Measurements from ENCODE around the gene TP53RK. TPM values are rescaled to one million over a fixed set of nuclear protein-coding genes. Genes with fewer than 3 reads are reported as not detected.

TP53RK gene
- total and polyA plus RNA-seq, 2 of the 4 experiments (the other 2 are of a cell fraction), result 8.7 to 10.6 TPM

GRCh38 chr20:46694484-46694883 is 5.2 kb upstream of the TP53RK start:
- no peak for TF ChIP-seq CHD1 (IDR thresholded peaks at IDR 0.05; ENCODE audit: low read depth, low read length)
- no peak for TF ChIP-seq POLR2A (IDR thresholded peaks at IDR 0.05; ENCODE audit: low read depth, low read length)
- TF ChIP-seq USF2 (IDR thresholded peaks at IDR 0.05; ENCODE audit: low read depth, low read length), result peak; percentile 75
- TF ChIP-seq RFX5 (IDR thresholded peaks at IDR 0.05; ENCODE audit: low read depth, low read length), result no peak
- TF ChIP-seq RAD21 (IDR thresholded peaks at IDR 0.05; ENCODE audit: low read length), result no peak
- H2AK5ac ChIP-seq (ENCODE audit: low read depth, low read length), result no peak overlapping the region
- H2AK9ac ChIP-seq (replicated peaks; ENCODE audit: low read depth, low read length, poor library complexity), result peak overlapping the region; percentile 56
- intact Hi-C loops (cut with micrococcal nuclease) (no loop called here), dilution Hi-C loops (cut with HindIII; ENCODE audit: low sequenced_read_pairs, unreplicated experiment) (no loop called here), in situ Hi-C loops (cut with MboI; ENCODE audit: low sequenced_read_pairs) (no loop called here)
- no peak for ATAC-seq (ENCODE audit: low read depth)
- H4K5ac ChIP-seq (ENCODE audit: low read depth, low read length), result no peak overlapping the region; the same call in 1 of the 2 replicates
- H3K9me1 ChIP-seq (ENCODE audit: insufficient read depth, low read length), result peaks cover 12% of the 10 kb centered on the region
- H2BK5ac ChIP-seq (ENCODE audit: low read depth, low read length, poor library complexity, severe bottlenecking), result no peak overlapping the region
- H3K56ac ChIP-seq (ENCODE audit: extremely low read depth, insufficient read depth, low read length), result no peak overlapping the region
- ChIA-PET POLR2A (ENCODE audit: unreplicated experiment) (interaction anchor here (0.5 to 0.8 kb wide), 2 partner anchors 9 to 431 kb away, joined by 3 to 6 read pairs; no protein-coding TSS in a partner anchor), CTCF (interaction anchor here (0.6 kb wide), 1 partner anchor 919 kb away, joined by 4 read pairs; no protein-coding TSS in a partner anchor)
- no peak overlapping the region for H2BK15ac ChIP-seq (ENCODE audit: low read depth, low read length)
- H4K20me1 ChIP-seq (ENCODE audit: insufficient read depth, low read length), result no peaks in the 10 kb centered on the region
- H3K9ac ChIP-seq (ENCODE audit: low read depth, low read length), result no peak overlapping the region
- H2BK20ac ChIP-seq (ENCODE audit: low read depth, low read length), result no peak overlapping the region
- peak overlapping the region in 1 of 2 experiments; percentile 67; a peak in 2 of 4 replicates for H4K8ac ChIP-seq (ENCODE audit: low read depth in 2 of 2, low read length in 2 of 2)
- DNase-seq, result peak; percentile 43
- H3K14ac ChIP-seq (replicated peaks; ENCODE audit: low read depth, low read length), result 0 out of 2 replicates have a peak overlapping the region, but pooled peaks have one; percentile 54
- no peak overlapping the region for H3K4me2 ChIP-seq (ENCODE audit: low read depth, low read length)
- no peak overlapping the region for H2BK120ac ChIP-seq (ENCODE audit: low read depth, low read length)
- no peaks in the 10 kb centered on the region for H3K36me3 ChIP-seq (ENCODE audit: control insufficient read depth, insufficient read depth, low read length)
- no peak overlapping the region for H2AFZ ChIP-seq (replicated peaks; ENCODE audit: low read length, poor library complexity)
- no peak overlapping the region for H3K4ac ChIP-seq (ENCODE audit: low read depth, low read length)
- no peak overlapping the region for H3K27ac ChIP-seq (ENCODE audit: insufficient read depth, low read length)
- H3K18ac ChIP-seq (ENCODE audit: low read depth, low read length), result no peak overlapping the region
- no peak overlapping the region for H4K91ac ChIP-seq (ENCODE audit: insufficient read depth, low read depth, low read length)
- H3K27me3 ChIP-seq (ENCODE audit: control insufficient read depth, insufficient read depth, low read length), result no peaks in the 10 kb centered on the region
- H3K79me1 ChIP-seq (ENCODE audit: low read depth in 1 of 2, low read length in 2 of 2), result no peaks in the 10 kb centered on the region
- no peak overlapping the region for H3K23ac ChIP-seq (ENCODE audit: low read depth, low read length)
- no peaks in the 10 kb centered on the region for H3K9me3 ChIP-seq (ENCODE audit: control insufficient read depth, insufficient read depth, low read length)
- WGBS, 2 experiments (ENCODE audit: extremely low coverage in 2 of 2, insufficient read length in 1 of 2), result 50% methylated on average over 2 of the region's 2 CpGs; no CpG with 5 or more reads in 1 of the 2 experiments
- no peak overlapping the region for H3K4me3 ChIP-seq (ENCODE audit: insufficient read depth, low read depth, low read length)
- BruUV-seq (replicated peaks), result no TSS peak
- peaks cover 11% of the 10 kb centered on the region for H3K4me1 ChIP-seq (ENCODE audit: control insufficient read depth, insufficient read depth, low read length)

All from IMR-90 (cell line).